Activated T-cell treated with anti-CD3 and anti-CD28 coated beads for 48 hours (primary cell): ENCODE results near the gene ANKRD23.
"Not testable (repeated sequence)": the region's sequence is repeated elsewhere in the genome, so short reads cannot be mapped to it uniquely, and the experiment has no call there.

ENCODE experiments used
- DNase-seq: peaks from one replicate; pipeline ENCODE4 v3.0.0-alpha.2; 2020; ENCODE audit warnings: low read depth

The ANKRD23 gene

GRCh38 chr2:96843538-96844268 lies at the start of gene ANKRD23:
ANKRD23 (minus strand) TSS chr2:96844021; CDS start chr2:96843992, 29 bp downstream.
- no peak for DNase-seq

DNA sequence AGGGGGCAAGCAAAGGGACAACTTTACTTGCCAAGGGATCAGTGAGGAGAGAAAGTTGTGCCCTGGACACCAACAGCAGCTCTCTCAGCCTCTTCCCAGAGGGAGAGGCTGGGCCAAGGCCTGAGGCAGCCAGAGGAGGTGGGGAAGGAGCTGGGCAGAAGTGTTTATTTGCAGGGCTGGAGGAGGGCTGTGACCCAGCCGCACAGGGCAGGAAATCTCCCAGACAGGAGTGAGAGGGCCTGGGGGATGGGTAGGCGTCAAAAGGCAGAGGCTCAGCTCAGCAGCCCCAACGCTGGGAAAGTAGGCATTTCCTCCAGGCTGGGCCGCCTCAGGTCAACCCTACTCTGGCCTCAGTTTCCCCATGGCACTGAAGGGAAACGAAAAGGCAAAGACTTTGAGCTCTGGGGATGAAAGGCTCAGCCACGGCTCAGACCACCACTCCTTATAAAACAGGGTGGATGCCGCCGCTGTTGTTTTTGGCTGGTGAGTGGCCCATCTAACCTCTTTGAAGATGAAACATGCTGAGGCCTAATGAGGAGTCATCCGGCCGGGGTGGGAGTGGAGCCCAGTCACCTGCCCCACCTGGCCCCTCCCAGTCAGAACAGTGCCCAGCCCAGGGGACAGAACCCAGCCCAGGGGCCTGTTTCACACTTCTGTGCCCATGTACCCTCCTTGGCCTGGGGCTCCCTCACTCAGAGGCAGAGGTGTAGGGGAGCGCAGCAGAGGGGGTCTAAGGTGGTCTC lies 47.9 kb upstream of the ANKRD23 start:
- no peak for DNase-seq

DNA sequence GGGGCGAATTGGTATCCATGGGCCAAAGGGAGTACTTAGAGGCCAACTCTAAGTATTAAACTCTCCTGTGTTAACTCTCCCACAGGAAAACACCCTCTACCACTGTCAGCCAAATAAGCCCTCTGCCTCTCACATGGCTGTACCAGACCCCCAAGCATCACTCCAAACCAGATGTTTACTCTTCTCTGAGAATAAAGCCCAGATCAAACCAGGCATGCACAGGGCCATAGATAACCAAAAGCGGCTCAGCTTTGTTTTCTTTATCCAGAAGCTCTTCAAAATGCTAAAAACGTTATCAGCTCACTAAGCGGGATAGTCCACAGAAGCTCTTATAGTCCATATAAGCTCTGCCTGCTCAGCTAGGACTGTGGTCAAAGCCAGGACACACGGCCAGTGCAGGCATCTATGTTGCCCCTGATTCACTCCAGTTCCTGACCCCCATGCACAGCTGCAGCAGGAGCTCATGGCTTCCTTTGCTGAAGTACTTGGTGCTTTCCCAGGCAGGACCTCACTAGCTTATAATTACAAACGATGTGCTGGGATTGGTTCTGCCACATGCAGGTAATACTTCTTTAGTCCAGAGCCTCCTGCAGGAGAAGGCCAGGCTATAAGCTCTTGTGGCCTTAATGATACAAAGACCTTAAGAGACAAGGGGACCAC lies 47.0 kb upstream of the ANKRD23 start:
- DNase-seq: no peak

DNA sequence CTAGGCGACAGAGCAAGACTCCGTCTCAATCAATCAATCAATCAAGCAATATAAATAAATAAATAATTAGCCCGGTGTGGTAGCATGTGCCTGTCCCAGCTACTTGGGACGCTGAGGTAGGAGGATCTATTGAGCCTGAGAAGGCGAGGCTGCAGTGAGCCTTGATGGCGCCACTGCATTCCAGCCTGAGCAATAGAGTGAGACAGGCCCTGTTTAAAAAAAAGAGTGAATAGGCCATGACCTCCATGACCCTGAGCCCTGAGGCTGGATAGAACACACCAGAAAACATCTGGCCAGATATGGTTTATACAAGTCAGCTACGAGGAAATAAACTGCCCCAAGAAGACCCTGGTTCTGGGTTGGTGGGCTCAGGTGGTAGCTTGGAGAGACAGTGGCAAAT lies 46.4 kb upstream of the ANKRD23 start:
- no peak for DNase-seq

GRCh38 chr2:96889502-96889901 lies 45.7 kb upstream of the ANKRD23 start:
- DNase-seq: not testable (repeated sequence)

- no peak for DNase-seq
Observed at GRCh38 chr2:96888072-96889011, 44.5 kb upstream of the ANKRD23 start.

DNA sequence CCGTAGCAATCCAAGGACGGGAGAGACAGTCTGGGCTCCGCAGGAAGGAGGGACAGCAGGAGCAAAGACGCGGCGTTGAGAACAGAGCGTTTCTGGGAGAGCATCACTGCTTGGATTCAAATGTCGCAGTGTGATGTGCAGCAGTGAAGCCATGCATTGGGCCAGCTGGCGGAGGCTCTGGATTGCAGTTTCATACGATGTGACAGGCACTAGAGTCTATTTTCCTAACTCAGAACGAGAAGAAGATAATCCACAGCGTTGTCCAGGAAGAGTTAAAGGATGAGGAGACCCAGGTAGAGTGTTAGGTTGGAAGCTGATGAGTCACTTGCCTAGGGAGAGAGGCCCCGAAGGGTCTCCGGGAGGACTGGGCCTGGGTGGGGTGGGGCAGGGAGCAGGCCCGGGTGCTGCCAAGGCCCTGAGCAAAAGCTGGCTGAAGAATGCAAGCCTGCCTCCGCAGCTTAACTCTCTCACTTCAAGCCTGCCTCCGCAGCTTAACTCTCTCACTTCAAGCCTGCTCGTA lies 43.7 kb upstream of the ANKRD23 start:
- no peak for DNase-seq

GRCh38 chr2:96885432-96886347 lies 41.9 kb upstream of the ANKRD23 start:
- DNase-seq: no peak

DNA sequence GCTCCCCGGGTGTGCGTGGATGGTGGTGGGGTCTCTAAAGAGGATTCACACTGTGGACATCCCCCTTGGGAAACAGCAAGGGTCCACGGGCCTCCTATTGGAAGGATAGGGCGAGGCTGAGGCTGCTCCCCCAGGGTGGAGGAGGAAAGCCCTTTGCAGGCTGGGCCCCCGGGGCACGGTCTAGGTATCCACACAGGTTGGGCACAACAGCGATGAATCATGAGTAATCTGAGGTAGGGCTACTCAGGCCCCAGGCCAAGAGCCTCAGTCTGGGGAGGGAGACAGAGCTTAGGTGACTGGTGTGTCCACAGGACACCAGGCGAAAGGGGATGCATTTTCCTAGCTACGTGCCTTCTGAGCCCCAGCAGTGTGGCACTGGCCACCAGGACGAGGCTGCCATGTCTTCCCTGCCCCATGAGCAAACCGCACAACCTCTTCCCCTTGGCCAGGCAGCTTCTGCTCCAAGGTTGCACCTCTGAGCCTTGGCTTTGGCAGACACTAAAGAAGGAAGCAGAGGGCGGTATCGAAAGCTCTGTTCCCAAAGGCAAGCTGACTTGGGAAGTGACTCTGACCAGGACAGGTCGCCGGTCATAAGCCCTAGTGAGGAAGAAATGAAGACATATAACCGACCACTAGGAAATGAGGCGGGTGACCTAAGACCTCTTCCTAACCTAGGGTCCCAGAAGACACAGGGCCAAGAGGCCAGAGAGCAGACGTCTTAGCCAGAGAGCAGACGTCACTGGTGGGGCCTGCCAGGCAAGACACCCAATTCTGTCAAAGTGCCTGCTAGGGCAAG lies 40.7 kb upstream of the ANKRD23 start:
- DNase-seq: no peak

- no peak for DNase-seq
Observed at GRCh38 chr2:96883306-96883705, 39.5 kb upstream of the ANKRD23 start.

DNA sequence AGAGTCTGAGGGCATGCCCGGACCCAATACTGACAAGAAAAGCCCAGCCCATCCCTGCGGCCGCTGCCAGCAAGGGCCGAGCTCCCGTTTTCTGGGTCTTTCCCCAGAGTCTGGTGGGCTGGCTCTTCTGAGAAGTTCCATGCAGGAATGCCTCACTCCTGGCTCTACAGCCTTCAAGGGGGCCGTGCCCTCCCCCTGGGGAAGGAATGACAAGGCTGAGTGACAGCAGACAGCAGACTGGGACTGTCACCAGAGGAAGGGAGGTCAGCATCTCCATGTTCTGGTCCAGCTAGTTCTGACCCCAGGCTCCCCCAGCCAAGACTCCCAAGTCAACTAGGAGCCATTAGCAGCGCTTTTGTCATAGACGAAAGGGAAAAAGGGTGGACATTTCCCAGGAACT lies 39.1 kb upstream of the ANKRD23 start:
- no peak for DNase-seq

- DNase-seq: no peak
Observed at GRCh38 chr2:96882230-96882629, 38.4 kb upstream of the ANKRD23 start.

GRCh38 chr2:96881349-96882195 lies 37.8 kb upstream of the ANKRD23 start:
- no peak for DNase-seq

DNA sequence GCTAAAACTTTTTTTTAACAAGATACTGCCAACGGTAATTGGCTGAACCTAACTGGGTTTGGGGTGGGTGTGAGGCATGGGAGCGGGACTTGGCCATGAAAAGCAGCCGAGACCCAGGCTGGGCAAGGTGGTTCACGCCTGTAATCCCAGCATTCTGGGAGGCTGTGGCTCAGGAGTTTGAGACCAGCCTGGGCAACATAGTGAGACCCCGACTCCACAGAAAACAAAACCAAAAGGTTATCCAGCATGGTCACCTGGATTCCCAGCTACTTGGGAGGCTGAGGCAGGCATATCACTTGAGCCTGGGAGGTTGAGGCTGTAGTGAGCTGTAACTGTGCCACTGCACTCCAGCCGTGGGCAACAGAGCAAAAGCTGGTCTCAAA lies 37.1 kb upstream of the ANKRD23 start:
- DNase-seq: no peak

- no peak for DNase-seq
Observed at GRCh38 chr2:96879545-96880040, 35.8 kb upstream of the ANKRD23 start.

DNA sequence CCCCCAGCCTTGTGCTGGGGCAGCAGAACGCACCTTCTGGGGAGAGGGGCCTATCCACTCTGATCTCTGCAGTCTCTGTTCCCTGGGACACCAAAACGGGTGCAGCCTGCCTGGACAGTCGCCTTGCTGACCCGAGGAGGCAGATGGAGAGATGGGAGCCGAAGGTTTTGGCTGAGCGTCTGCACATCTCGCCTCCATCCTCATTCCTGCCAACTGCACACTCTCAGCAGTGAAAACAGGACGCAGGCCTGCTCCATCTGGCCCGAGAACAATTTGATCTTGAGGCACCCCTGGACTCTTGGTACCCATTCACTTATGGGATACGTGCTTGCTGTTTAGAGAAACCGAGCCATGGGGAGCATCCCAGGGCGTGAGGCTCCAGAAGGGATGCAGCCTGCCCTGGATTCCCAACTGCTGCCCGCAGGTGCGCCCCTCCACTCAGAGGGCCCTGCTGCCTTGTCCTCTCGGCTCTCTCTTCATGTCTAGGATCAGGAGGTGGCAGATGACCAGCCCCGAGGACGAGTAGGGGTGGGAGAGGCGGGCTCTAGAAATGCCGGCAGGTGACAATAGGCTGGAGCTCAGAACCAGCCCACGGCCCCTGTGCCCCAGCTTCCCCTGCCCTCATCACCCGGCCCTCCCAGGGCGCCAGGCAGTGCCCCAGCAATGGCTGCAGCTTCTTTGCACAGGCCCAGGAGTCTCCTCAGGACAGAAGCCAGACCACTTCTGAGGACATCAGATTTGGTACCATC lies 35.1 kb upstream of the ANKRD23 start:
- no peak for DNase-seq

GRCh38 chr2:96878171-96878570 lies 34.4 kb upstream of the ANKRD23 start:
- DNase-seq: no peak

- DNase-seq: no peak
Observed at GRCh38 chr2:96877631-96878092, 33.8 kb upstream of the ANKRD23 start.
